ENCODE measurements around the gene MGLL.

The MGLL gene

GRCh38 chr3:127750226-127751031 lies 71.9 kb downstream of the MGLL start:
- no peak for DNase-seq

- no peak for DNase-seq
Measured at GRCh38 chr3:127749787-127750225, 72.5 kb downstream of the MGLL start.

- no peak for DNase-seq
Measured at GRCh38 chr3:127749361-127749760, 73.0 kb downstream of the MGLL start.

- no peak for DNase-seq
Measured at GRCh38 chr3:127748754-127749327, 73.5 kb downstream of the MGLL start.

GRCh38 chr3:127747751-127748521 lies 74.4 kb downstream of the MGLL start:
- no peak for DNase-seq

GRCh38 chr3:127747066-127747465 lies 75.2 kb downstream of the MGLL start:
- DNase-seq, result no peak

- no peak for DNase-seq
Measured at GRCh38 chr3:127746400-127747057, 75.8 kb downstream of the MGLL start.

GRCh38 chr3:127745656-127746399 lies 76.5 kb downstream of the MGLL start:
- no peak for DNase-seq

- DNase-seq, result no peak
Measured at GRCh38 chr3:127744875-127745274, 77.4 kb downstream of the MGLL start.

- no peak for DNase-seq
Measured at GRCh38 chr3:127744253-127744815, 78.0 kb downstream of the MGLL start.

- no peak for DNase-seq
Measured at GRCh38 chr3:127743351-127744252, 78.7 kb downstream of the MGLL start.

GRCh38 chr3:127742580-127742979 lies 79.7 kb downstream of the MGLL start:
- no peak for DNase-seq

- DNase-seq, result no peak
Measured at GRCh38 chr3:127741690-127742089, 80.6 kb downstream of the MGLL start.

GRCh38 chr3:127741246-127741645 lies 81.1 kb downstream of the MGLL start:
- no peak for DNase-seq

GRCh38 chr3:127740136-127740915 lies 82.0 kb downstream of the MGLL start:
- DNase-seq, result no peak

GRCh38 chr3:127739347-127740135 lies 82.8 kb downstream of the MGLL start:
- DNase-seq, result no peak

- DNase-seq, result no peak
Measured at GRCh38 chr3:127738192-127738840, 84.0 kb downstream of the MGLL start.

- no peak for DNase-seq
Measured at GRCh38 chr3:127736801-127737539, 85.3 kb downstream of the MGLL start.
